Stimulated activated effector memory CD8-positive, alpha-beta T cell treated with anti-CD3 and anti-CD28 coated beads, Interleukin-12 subunit alpha, Interleukin-12 subunit beta, amount 100 ng/mL, for 72 hours (primary cell): ENCODE measurements around the gene YIF1B.

Experiments
- ATAC-seq: fragments of 150-1000 bp; cut with Tn5 transposase; 2 replicates; pipeline ENCODE4 v1.10.0; 2021
- DNase-seq, 2 donors: peaks; one replicate each; pipeline ENCODE4 v3.0.0; 2021 to 2022; ENCODE audit warnings: low spot score in 2 of 2
- H3K27ac Mint-ChIP-seq: one replicate; pipeline ENCODE4 v1.8.0; 2022; ENCODE audit warnings: mild to moderate bottlenecking, mixed read lengths
- H3K36me3 Mint-ChIP-seq: one replicate; pipeline ENCODE4 v1.8.0; 2022; ENCODE audit warnings: mild to moderate bottlenecking, mixed read lengths
- H3K4me1 Mint-ChIP-seq: one replicate; pipeline ENCODE4 v1.8.0; 2022; ENCODE audit warnings: mixed read lengths
- H3K4me3 Mint-ChIP-seq: one replicate; pipeline ENCODE4 v1.8.0; 2022; ENCODE audit warnings: mild to moderate bottlenecking, mixed read lengths
- H3K9me3 Mint-ChIP-seq: one replicate; pipeline ENCODE4 v1.8.0; 2022; ENCODE audit warnings: mixed read lengths

Gene YIF1B

DNA sequence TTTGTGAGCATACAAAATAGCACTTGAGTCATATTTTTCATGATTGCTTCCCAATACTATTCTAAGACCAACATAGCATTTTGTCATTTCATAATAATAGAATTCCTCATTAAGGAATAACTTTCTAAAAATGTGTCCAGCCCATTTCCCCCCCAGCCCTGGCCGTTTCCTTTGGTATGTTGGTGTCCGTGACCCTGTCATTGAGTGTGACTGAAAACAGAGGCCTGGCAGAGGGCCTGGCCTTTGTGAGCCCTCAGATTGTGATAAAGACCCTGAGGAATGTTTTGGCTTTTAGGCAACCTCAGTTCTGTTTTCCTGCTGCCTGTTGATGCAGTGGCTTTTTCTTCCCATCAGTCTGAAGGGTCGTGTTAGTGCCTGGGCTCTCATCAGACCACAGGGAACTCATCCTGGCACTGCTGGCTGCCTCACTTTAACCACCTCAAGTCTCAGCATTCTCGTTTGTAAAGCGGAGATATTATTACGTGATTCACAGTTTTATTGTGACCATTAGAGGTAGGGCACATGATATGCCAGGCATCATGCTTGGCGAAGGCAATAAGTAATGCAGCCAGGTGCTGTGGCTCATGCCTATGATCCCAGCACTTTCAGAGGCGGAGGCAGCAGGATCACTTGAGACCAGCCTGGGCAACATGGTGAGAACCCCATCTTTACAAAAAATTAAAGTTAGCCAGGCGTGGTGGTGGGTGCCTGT is 37.6 kb downstream of the YIF1B start:
- DNase-seq, result no peak

DNA sequence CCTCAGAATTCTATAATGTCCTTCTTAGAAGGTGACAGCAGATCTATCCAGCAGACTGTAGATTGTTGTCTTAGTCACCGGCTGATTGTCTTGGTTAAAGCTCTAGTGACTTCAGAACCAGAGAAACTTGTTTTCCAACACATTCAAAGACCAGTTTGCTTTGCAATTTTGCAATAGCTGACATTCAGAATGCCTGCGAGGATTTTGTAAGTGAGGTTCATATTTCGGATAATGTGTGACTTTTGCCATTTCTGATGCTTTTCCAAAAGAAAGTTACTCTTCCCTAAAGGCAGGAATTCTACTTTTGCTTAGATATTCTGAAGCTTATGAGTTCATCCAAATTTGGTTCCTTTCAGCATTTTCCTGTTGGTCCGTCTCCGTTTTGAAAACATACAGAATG is 38.2 kb downstream of the YIF1B start:
- no peak for DNase-seq
- Mint-ChIP-seq H3K4me1 (peaks cover 6% of the 10 kb centered on the region), H3K27ac (no peak overlapping the region), H3K36me3 (no peaks in the 10 kb centered on the region), H3K9me3 (no peaks in the 10 kb centered on the region), H3K4me3 (no peak overlapping the region)
- no peak for ATAC-seq

More for the DNA sequence above, 37.6 kb downstream of the YIF1B start:
- Mint-ChIP-seq H3K9me3 (no peaks in the 10 kb centered on the region), H3K4me1 (peaks cover 6% of the 10 kb centered on the region), H3K36me3 (no peaks in the 10 kb centered on the region), H3K27ac (no peak overlapping the region), H3K4me3 (no peak overlapping the region)
- no peak for ATAC-seq

DNA sequence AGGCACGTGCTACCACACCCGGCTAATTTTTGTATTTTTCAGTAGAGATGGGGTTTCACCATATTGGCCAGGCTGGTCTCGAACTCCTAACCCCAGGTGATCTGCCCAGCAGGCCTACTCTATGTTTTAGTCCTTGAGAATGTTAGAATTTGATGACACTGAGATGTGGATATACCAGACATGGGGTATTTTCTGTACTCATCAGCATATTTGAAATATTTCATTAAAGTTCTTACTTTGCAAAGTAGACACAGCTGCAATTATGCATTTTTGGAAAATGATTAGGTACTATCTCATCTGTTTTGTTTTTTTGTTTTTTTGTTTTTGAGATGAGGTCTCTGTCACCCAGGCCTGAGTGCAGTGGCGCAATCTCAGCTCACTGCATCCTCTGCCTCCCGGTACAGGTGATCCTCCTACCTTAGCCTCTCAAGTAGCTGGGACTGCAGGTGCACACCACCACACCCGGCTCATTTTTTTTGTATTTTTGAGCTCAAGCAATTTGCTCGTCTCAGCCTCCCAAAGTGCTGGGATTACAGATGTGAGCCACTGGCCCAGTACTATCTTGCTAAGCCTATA is 38.7 kb downstream of the YIF1B start:
- ATAC-seq (no peak), DNase-seq (no peak)
- Mint-ChIP-seq H3K27ac (no peak overlapping the region), H3K4me3 (no peak overlapping the region), H3K9me3 (no peaks in the 10 kb centered on the region), H3K36me3 (no peaks in the 10 kb centered on the region), H3K4me1 (peaks cover 4% of the 10 kb centered on the region)

DNA sequence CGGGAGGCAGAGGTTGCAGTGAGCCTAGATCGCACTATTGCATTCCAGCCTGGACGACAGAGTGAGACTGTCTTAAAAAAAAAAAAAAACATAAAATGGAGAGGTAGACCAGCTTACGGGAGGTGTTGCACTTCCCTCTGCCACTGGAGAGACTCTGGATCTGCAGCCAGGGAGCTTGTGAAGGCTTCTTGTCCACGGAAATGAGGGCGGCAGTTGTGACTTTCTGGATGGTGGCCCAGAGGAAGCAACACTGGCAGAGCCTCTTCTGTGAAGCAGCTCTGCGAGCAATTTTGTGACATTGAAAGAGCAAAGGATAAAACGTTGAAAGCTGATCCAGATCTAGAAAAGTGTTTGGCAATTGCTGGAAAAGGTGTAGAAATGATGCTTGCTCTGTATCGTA is 41.0 kb downstream of the YIF1B start:
- Mint-ChIP-seq H3K9me3 (no peaks in the 10 kb centered on the region), H3K4me3 (no peak overlapping the region), H3K4me1 (no peaks in the 10 kb centered on the region), H3K27ac (no peak overlapping the region), H3K36me3 (no peaks in the 10 kb centered on the region)
- no peak for DNase-seq
- ATAC-seq, result no peak

DNA sequence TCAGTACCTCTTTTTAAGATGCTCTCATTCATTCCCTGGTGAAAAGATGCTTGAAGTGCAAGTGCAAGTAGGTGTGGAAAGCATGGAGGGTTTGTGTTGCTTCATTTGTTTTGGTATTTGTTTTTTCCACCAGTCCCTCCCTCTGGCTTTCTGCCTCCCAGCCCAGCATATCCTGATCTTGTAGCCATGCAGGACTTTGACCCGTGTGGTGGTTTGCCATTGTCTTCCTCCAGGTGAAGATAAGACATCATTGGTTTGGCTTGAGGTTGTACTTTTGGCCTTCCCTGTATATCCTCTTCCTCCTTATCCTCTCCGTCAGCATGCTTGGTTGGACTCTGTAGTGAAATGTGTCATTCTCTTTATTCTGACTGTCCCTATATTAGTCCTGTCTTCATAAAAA is 42.2 kb downstream of the YIF1B start:
- Mint-ChIP-seq H3K9me3 (no peaks in the 10 kb centered on the region), H3K4me3 (no peak overlapping the region), H3K4me1 (no peaks in the 10 kb centered on the region), H3K27ac (no peak overlapping the region), H3K36me3 (no peaks in the 10 kb centered on the region)
- DNase-seq, result no peak
- no peak for ATAC-seq

DNA sequence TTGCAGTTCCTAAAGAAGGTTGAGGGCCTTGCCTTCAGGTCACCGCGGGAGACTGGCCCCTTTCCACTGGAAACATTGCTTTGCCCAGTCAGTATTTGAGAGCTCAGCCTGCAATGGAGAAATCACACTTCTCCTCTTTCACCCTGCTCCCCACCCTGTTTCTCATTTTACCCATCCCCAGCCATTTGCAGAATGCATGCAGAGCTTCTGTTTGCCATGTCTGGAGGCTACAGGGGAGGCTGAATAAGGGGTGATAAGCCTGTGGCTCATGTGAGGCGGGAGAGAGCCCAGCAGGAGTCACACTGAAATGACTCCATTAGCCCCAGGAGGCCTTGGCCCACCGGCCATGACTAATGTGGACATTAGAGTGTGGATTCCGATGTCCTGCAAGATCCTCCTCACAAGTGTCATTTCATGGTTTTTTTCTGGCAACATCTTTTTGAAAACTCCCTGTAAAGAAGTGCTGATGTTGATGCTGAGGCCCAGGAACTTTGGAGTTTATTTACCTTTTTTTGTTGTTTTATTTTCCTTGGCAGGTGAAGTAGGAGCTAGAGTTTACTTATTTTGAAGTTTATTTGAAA is 45.1 kb downstream of the YIF1B start:
- H3K27ac Mint-ChIP-seq, result peak overlapping the region; percentile 48
- no peaks in the 10 kb centered on the region for H3K9me3 Mint-ChIP-seq
- H3K4me1 Mint-ChIP-seq, result peaks cover 15% of the 10 kb centered on the region
- H3K4me3 Mint-ChIP-seq, result no peak overlapping the region
- no peaks in the 10 kb centered on the region for H3K36me3 Mint-ChIP-seq
- DNase-seq (no peak), ATAC-seq (no peak)

DNA sequence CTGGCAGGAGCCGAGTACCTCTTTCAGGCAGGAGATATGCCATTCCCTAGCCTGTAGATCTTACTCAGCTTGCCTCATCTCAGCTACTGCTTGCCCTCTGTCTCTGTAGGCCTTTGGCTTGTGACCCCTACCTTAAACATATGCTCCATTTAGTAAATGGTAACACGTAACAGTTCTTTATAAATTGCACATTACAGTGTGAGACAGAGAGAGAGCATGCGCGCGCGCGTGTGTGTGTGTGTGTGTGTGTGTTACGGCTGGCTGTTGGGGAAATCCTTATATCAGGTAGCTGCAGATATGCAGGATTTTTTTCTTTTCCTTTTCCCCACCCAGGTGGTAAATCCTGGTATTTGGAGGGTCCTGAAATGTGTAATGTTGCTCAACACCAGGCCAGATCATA is 47.2 kb downstream of the YIF1B start:
- DNase-seq, result no peak
- no peak overlapping the region for H3K4me3 Mint-ChIP-seq
- ATAC-seq, result no peak
- no peak overlapping the region for H3K27ac Mint-ChIP-seq
- peaks cover 30% of the 10 kb centered on the region for H3K4me1 Mint-ChIP-seq
- H3K36me3 Mint-ChIP-seq, result no peaks in the 10 kb centered on the region
- no peaks in the 10 kb centered on the region for H3K9me3 Mint-ChIP-seq

DNA sequence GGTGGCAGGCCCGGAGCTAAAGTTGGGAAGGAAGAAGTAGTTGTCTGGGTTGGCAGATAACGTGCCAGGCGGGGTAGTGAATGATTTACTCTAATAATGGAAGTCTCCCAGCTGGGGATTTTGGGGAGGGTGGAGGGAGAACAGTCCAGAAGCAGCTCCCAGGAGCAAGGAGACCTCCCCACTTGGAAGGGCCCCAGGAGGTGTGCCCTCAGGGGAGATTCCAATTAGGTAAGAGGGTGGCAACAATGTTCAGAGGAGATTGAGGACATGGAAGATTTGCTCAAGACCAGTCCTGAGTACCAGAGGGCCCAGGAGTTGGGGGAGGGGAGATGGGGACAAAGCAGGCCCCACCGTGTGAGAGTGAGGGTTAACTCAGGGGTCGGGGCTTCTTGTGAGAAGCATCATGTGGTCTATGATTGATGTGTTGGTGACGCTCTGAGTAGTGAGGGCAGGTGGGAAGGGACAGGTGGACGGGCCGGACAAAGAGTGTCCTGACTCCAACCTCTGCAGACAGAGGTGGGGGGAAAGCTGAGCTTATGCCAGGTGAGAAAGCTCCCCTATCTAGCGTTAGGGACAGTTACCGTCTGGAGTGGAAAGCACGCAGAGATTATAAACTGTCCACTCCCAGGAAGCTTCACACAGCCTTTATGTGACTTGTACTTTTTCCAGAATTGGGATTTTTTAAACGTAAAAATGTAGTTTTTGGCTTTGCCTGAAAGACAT is 47.8 kb downstream of the YIF1B start:
- peaks cover 36% of the 10 kb centered on the region for H3K4me1 Mint-ChIP-seq
- no peak overlapping the region for H3K4me3 Mint-ChIP-seq
- ATAC-seq (no peak), DNase-seq (no peak)
- H3K9me3 Mint-ChIP-seq, result no peaks in the 10 kb centered on the region
- peak overlapping the region; percentile 73 for H3K27ac Mint-ChIP-seq
- no peaks in the 10 kb centered on the region for H3K36me3 Mint-ChIP-seq

DNA sequence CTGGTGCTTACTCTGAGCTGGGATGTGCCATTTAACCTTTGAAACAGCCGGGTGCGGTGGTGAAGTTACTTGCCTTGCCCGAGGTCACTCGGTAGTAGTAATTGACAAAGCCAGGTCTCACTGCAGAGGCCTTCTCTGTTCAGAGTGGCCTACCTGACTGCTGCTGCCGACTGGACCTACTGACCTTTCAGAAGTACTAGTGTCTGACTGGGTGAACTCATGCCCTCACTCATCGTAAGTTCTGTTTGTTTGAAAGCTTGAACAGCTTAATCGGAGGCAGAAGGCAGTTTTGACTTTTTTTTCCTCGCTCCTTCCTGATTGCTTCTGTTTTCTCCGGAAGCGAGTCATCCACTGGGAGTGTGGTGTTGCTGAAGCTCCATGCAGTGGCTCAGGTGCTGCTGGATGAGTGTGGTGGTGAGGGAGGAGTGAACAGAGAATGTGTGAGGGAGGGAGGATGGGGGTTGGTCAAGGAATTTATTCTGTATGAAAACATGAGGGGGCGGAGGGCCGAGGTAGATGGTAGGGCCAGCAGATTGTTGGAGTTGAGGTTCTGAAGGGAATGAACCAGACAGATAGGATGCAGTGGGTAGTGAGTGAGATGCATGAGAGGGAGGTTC is 48.7 kb downstream of the YIF1B start:
- Mint-ChIP-seq H3K36me3 (no peaks in the 10 kb centered on the region), H3K4me1 (peaks cover 38% of the 10 kb centered on the region), H3K4me3 (no peak overlapping the region)

DNA sequence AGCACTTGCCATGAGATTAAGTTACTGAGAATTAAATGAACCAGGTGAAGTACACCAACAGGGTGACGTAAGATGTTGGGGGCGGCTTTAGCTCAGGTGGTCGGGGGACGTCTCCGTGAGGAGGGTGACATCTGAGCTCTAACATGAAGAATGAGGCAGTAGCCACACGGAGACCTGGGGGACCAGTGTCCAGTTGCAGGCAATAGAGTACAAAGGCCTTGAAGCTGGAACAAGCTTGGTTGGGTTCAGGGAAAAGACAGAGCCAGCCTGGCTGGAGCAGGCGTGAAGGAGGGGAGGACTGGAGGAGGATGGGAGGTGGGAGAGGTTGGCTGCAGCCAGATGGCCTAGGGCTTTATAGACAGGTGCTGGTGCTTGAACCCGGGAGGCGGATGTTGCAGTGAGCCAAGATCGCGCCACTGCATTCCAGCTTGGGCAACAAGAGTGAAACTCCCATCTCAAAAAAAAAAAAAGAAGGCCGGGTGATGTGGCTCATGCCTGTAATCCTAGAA is 49.8 kb downstream of the YIF1B start:
- Mint-ChIP-seq H3K36me3 (no peaks in the 10 kb centered on the region), H3K4me3 (peak overlapping the region; percentile 76), H3K9me3 (no peaks in the 10 kb centered on the region), H3K4me1 (peaks cover 38% of the 10 kb centered on the region), H3K27ac (no peak overlapping the region)
- ATAC-seq (no peak), DNase-seq (no peak)

More for the DNA sequence above, 48.7 kb downstream of the YIF1B start:
- no peak for DNase-seq
- peak overlapping the region; percentile 73 for H3K27ac Mint-ChIP-seq
- no peaks in the 10 kb centered on the region for H3K9me3 Mint-ChIP-seq
- ATAC-seq, result no peak

DNA sequence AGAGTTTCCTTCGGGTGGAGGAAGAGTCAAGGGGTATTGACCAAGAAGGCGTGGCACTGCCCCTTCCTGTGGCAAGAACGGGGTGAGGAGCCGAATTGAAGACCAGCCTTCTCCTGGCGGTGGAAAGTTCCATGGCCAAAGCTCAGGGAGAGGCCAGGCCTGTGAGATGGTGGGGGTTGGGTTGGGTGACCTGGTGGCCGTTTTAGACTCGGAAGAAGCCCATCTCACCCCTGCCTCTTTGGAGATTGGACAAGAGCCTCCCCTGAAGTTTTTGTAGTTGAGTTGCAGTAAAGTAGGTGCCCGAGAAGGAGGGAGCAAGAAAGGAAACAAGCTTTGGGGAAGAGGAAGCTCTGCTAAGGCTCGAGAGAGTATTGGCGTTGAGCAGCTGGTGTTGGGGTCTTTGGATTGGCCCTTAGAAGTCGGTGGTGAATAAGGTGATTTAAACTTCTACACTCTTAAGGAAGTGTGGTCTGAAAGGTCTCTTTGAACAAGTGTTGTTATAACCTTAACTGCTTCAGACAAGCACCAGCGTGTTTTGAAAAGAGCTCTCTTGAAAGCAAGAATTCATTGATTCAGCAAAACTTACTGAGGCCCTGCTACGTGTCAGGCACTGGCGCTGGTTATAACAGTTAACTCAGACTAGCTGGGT is 50.4 kb downstream of the YIF1B start:
- H3K36me3 Mint-ChIP-seq, result no peaks in the 10 kb centered on the region
- DNase-seq, result no peak
- no peak for ATAC-seq
- no peak overlapping the region for H3K27ac Mint-ChIP-seq
- peak overlapping the region; percentile 76 for H3K4me3 Mint-ChIP-seq
- H3K9me3 Mint-ChIP-seq, result no peaks in the 10 kb centered on the region
- peaks cover 38% of the 10 kb centered on the region for H3K4me1 Mint-ChIP-seq

DNA sequence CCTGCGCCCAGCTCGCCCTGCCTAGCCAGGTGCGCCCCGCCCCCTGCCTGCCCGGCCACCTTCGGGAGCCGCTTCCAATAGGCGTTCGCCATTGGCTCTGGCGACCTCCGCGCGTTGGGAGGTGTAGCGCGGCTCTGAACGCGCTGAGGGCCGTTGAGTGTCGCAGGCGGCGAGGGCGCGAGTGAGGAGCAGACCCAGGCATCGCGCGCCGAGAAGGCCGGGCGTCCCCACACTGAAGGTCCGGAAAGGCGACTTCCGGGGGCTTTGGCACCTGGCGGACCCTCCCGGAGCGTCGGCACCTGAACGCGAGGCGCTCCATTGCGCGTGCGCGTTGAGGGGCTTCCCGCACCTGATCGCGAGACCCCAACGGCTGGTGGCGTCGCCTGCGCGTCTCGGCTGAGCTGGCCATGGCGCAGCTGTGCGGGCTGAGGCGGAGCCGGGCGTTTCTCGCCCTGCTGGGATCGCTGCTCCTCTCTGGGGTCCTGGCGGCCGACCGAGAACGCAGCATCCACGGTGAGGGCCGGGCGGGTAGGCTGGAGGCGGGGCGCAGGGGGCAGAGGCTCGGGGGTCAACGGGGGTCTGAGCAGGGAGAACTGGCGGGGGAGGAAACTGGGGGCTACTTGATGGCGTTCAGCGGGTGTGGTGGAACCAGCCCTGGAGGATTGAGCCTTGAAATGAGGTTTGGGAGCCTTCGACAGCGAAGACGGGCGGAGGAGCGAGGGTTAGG is 51.1 kb downstream of the YIF1B start, which contains the start of gene SPINT2:
Gene SPINT2 (plus strand): TSS at position 88 of the 727 bp plus-strand sequence. CDS start 320 bp downstream, at position 408.
- Mint-ChIP-seq H3K36me3 (no peaks in the 10 kb centered on the region), H3K4me3 (peak within 1 kb of the TSS; percentile 76), H3K4me1 (peaks cover 38% of the 10 kb centered on the region), H3K27ac (peak within 1 kb of the TSS; percentile 94), H3K9me3 (no peaks in the 10 kb centered on the region)
- peak; percentile 61 for ATAC-seq
- DNase-seq, result peak; percentile 42 to 70

DNA sequence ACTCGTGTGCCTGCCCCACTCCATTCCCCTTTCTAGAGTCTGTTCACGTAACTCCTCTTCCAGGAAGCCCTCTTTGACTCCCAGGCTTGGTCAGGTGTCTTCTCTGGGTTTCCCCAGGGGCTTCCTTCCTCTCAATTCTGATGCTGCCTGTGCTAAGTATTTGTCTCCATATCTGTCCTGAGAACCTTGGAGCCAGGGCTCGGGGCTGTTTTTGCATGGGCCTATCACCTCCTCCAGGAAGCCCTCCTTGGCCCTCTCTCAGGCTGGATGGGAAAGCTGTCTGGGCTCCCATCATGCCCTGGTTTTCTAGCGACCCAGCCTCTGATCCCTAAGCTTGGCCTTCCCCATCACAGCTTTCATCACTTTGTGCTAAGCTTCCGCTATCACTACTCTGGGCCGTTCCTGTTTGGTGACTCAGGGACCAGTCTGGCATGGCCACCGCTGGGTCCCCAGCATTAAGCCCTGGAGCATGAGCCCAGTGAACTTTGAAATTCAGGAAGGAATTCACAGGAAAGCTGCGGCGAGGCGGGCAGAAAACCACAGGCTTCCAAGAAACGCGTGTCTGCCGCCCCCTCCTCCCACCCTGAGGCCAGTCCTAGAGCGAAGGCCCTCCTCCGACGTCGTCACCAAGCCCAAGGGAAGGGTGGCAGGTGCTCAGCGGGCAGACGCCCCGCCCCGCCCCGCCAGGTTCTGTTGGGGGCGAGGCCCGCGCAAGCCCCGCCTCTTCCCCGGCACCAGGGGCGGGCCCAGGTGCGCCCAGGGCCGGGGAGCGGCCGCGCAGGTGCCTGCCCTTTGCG is 51.9 kb downstream of the YIF1B start:
- Mint-ChIP-seq H3K27ac (peak overlapping the region; percentile 94), H3K36me3 (no peaks in the 10 kb centered on the region), H3K4me1 (peaks cover 38% of the 10 kb centered on the region), H3K9me3 (no peaks in the 10 kb centered on the region), H3K4me3 (peak overlapping the region; percentile 76)
- ATAC-seq, result peak; percentile 87
- peak in 1 of 2 donors; percentile 4 for DNase-seq
